ENCODE measurements around the gene HNRNPD. TPM values are rescaled to one million over a fixed set of nuclear protein-coding genes. Genes with fewer than 3 reads are reported as not detected.

The HNRNPD gene
- total RNA-seq, 3 donors from 2014 or later = 120 to 176 (median 172) TPM

- Histone ChIP-seq H3K4me1 (ENCODE audit: low read depth) (peaks cover 51% of the 10 kb centered on the region), H3K9me3 (no peaks in the 10 kb centered on the region), H3K36me3 (ENCODE audit: low read depth) (no peaks in the 10 kb centered on the region), H3K4me3 (no peak overlapping the region)
- ATAC-seq (no peak), DNase-seq (no peak)
- intact Hi-C loops (cut with DNase I, micrococcal nuclease) = no loop called here
- no peak for TF ChIP-seq CTCF (IDR thresholded peaks at IDR 0.05)
Measured at GRCh38 chr4:82362565-82362964, 11.2 kb downstream of the HNRNPD start.

- Histone ChIP-seq H3K36me3 (ENCODE audit: low read depth) (peaks cover 6% of the 10 kb centered on the region), H3K9me3 (no peaks in the 10 kb centered on the region), H3K4me1 (ENCODE audit: low read depth) (peaks cover 39% of the 10 kb centered on the region), H3K4me3 (no peak overlapping the region)
- ATAC-seq (peak; percentile 46), DNase-seq (no peak)
- intact Hi-C loops (cut with DNase I, micrococcal nuclease) = no loop called here
- no peak for TF ChIP-seq CTCF (IDR thresholded peaks at IDR 0.05)
Measured at GRCh38 chr4:82360298-82361177, 13.3 kb downstream of the HNRNPD start.

- peaks cover 22% of the 10 kb centered on the region for H3K4me1 ChIP-seq (ENCODE audit: low read depth)
- DNase-seq = no peak
- no peaks in the 10 kb centered on the region for H3K9me3 ChIP-seq
- intact Hi-C loops (cut with DNase I, micrococcal nuclease) = no loop called here
- TF ChIP-seq CTCF (IDR thresholded peaks at IDR 0.05) = no peak
- no peak for ATAC-seq
- H3K36me3 ChIP-seq (ENCODE audit: low read depth) = peaks cover 10% of the 10 kb centered on the region
- no peak overlapping the region for H3K4me3 ChIP-seq
Measured at GRCh38 chr4:82358847-82359246, 14.9 kb downstream of the HNRNPD start.

GRCh38 chr4:82357640-82358039 lies 16.2 kb downstream of the HNRNPD start:
- Histone ChIP-seq H3K4me3 (no peak overlapping the region), H3K4me1 (ENCODE audit: low read depth) (peaks cover 12% of the 10 kb centered on the region), H3K9me3 (no peaks in the 10 kb centered on the region), H3K36me3 (ENCODE audit: low read depth) (peaks cover 10% of the 10 kb centered on the region)
- TF ChIP-seq CTCF (IDR thresholded peaks at IDR 0.05) = no peak
- ATAC-seq (no peak), DNase-seq (no peak)
- intact Hi-C loops (cut with DNase I, micrococcal nuclease) = no loop called here

- ATAC-seq (no peak), DNase-seq (no peak)
- H3K4me3 ChIP-seq = no peak overlapping the region
- H3K9me3 ChIP-seq = no peaks in the 10 kb centered on the region
- H3K36me3 ChIP-seq (ENCODE audit: low read depth) = peaks cover 10% of the 10 kb centered on the region
- H3K4me1 ChIP-seq (ENCODE audit: low read depth) = no peaks in the 10 kb centered on the region
- intact Hi-C loops (cut with DNase I, micrococcal nuclease) = no loop called here
- TF ChIP-seq CTCF (IDR thresholded peaks at IDR 0.05) = no peak
Measured at GRCh38 chr4:82354788-82355187, 19.0 kb downstream of the HNRNPD start.
